ENCODE data around the gene KLF16.
A peak's percentile ranks its signal among the peaks of the same experiment; 100 is the strongest.

KLF16 gene

DNA sequence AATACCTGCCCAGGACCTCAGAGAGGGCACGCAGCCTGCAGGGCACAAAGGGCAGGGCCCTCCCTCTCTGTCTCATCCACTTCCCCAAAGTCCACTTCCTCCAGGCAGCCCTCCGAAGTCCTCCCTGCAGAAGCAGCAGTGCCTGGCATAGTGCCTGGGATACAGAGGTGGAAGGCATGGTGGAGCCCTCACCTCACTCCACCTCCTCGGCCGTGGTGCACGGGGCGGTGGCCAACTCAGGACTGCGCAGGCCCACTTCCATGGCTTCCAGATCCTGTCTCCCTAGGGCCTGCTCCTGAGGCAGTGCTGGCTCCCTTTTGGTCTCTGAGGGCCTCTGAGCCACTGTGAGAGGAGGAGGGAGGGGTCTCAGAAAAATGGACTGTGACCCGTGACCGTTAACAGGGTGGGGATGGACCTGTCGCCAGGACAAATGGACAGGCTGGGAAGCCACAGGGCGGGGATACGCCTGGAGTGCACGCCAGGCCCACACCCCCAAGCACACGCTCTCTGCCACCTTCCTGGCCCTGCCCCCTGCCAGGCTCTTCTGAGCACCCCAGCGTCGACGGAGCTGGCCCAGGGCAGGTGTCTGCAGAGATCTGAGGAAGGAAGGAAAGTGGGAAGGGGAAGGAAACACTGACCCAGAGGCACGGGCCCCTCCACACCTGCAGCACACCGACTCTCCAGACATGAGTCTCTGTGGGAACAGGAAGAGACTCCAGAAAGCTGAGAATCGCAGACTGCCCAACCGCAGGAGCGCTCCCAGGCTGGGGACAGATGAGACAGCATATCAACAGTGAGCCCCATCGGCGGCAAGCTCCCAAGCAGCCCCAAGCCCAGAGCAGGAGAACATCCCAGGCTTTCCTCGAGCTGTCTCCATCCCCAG, 23.5 kb downstream of the KLF16 start:
- DNase-seq, result no peak

- peak; percentile 69 for DNase-seq
Measured at GRCh38 chr19:1837625-1838105, 25.7 kb downstream of the KLF16 start.

- DNase-seq, result no peak
Measured at GRCh38 chr19:1837222-1837565, 26.2 kb downstream of the KLF16 start.

- DNase-seq, result no peak
Measured at GRCh38 chr19:1836458-1837221, 26.7 kb downstream of the KLF16 start.

GRCh38 chr19:1833540-1833939, 29.8 kb downstream of the KLF16 start:
- DNase-seq, result no peak

DNA sequence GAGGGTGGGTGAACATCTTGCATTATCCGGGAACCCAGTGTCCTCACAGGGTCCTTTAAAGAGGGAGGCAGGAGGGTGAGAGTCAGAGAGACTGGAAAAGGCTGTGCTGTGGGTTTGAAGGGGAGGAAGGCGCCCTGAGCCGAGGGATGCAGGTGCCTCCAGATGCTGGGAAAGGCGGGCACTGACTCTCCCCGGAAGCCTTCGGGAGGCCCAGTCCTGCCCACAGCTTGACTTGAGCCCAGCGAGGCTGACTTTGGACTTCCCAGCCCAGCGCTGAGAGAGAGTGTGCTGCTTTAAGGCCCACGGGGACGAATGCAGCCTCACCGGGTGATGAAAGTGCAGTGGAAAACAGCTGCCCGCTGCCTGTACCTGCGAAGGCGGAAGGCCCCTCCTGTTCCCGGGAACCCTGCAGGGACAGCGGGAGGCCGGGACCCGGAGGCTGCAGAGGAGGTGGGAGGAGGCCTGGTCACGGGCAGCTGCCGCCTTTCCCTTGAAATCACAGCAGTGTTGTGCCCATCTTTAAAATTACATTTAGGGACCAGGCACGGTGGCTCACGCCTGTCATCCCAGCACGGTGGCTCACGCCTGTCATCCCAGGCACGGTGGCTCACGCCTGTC, 31.2 kb downstream of the KLF16 start:
- no peak for DNase-seq

DNA sequence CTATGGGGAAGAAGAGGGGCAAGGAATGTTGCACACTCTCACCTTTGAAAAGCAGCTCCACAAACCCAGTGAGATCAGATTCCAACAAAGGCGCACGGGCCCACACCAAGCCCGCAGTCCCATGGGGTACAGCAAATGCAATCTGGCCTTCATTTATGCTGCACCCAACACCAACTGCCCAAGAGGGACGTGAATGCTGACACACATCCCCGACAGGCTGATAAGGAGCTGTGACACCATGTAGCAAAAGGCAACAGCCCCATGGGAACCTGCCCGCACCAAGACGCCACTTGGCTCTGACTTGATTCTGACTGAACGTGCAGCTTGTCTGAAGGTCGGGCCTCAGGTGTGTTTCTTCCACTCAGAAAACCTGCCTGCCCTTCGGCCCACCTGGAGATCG, 32.4 kb downstream of the KLF16 start:
- no peak for DNase-seq

DNA sequence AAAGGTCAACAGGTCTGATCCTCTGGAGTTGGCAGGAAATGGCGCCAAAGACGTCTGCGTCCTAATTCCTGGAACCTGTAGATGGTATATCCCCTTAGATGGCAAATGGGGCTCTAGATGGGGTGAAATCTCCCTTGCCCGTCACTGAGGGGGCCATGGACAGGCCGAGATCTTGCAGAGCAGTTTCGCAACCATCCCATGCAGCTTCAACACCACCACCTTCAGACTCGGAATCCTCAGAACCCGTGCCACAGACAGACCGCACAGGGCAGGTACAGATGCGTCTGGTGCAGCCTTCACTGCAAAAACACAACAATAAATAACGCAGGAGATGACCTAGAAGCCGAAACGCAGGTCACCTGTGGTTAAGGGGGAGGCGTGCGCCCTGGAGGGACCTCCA, 32.8 kb downstream of the KLF16 start:
- no peak for DNase-seq

GRCh38 chr19:1829958-1830357, 33.4 kb downstream of the KLF16 start:
- no peak for DNase-seq

DNA sequence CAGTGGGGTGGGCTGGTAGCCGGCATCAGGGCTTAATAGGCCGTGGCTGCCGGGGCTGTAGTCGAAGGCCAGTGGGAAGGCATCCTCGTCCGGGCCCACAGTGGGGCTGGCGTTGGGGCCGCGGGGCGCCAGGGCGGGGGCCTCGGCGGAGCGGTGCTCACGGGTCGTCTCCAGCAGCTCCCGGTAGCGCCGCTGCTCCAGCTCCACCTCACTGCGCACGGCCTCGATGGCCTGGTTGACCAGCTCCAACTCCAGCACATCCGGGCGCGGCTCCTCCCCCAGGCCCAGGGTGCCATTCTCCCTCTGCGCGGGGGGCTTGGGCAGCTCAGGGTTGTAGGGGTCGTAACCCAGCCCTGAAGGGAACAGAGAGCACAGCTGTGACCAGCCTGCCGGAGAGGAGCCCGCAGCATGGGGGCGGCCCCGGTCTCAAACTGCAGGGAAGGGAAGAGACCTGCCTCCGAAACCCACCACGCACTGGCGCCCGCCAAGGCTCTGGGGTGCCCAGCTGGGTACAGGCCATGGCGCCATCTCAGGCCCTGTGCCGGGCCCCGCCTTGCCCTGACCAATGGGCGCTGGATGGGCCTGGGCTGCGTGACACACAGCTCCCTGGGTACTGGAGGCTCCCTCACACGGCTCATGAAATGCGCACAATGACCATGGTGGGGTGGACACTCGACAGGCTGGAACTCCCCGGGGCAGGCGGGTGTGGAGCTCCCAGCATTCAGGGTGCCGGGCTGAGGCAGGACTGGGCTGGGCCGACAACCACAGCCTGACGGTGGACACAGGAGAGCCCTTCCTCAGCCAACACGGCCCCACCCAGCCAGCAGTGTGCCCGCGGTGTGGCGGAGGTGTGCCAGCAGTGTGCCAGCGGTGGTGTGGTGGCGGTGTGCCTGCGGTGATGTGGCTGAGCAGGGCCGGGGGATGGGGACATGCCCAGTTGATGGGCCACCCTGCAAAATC, 34.8 kb downstream of the KLF16 start:
- DNase-seq, result no peak

DNA sequence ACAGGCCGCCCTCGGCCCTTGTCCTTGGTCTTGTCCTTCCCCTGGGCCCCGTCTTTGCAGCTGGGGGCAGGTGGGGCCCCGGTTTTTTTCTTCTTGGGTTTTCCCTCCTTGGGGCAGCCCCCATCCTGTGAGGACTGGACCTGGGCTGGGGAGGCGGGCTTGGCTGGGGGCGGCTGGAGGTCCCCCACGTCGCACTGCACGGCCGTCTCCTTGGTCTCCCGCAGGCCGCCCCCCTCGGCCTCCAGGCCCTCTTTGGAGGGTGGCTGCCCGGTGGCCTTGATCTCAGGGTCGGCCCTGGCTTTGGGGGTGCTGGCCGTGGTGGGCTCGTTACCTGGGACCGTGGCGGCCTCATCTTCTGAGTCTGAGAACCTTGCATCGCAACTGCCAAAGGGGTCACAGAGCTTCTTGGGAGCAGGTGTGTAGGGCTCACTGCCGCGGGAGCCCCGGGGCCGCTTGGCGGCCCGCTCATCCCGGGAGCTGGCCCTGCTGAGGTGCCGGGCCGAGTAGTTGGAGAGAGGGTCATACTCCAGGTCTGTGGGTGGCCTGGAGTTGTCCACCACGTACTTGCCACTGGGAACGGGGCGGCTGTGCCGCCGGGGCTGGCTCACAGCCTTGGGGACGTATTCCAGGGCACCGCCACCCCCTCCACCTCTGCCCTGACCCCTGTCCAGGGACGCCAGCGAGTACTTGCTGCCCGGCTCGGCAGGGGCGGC, 35.7 kb downstream of the KLF16 start:
- no peak for DNase-seq

GRCh38 chr19:1826557-1827521, 36.5 kb downstream of the KLF16 start:
- DNase-seq, result no peak

DNA sequence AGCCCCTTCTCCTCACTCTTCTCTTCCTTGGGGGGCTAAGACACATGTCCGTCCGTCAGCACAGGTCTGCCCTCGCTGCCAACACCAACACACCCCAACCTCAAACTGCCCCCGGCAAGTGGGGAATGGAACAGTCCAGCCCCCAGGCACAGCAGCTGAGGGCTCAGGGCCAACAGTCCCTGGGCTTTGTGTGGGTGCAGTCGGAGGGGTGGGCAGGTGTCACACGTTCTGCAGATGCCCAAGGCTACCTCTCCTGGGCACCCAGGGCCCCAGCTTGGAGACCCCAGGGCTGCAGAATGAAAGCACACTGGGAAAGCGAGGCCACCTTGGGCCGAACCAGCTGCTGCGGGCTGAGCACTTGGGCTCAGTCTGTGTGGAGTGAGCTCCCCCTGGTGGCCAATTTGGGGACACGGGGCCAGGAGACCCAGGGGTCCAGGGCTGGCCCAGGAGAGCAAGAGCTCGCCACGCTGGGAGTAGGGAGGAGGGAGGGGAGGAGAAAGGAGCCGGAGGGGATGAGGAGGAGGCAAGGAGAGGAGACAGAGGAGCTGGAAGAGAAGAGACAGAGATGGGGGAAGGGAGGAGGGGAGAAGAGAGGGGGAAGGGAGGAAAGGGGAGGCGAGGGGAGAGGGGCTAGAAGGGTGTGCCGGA, 37.3 kb downstream of the KLF16 start:
- DNase-seq, result peak; percentile 84

DNA sequence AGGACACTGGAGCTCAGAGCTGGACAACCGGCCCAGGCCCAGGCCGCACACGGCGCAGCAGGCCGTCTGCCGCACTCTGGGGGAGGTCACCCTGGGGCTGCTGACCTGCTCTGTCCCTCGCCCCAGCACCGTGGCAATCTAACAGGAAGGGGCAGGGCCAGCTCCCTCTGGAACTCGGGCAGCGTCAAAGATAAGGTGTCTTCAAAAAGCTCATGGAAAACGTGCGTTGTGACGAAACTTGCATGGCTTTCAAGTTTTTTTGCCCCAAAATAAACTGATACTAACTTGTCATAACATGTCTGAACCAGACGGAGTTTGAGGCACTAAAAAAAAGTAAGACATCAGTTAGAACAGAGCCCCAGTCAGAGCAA, 39.1 kb downstream of the KLF16 start:
- no peak for DNase-seq

GRCh38 chr19:1823539-1824251, 39.7 kb downstream of the KLF16 start:
- no peak for DNase-seq

DNA sequence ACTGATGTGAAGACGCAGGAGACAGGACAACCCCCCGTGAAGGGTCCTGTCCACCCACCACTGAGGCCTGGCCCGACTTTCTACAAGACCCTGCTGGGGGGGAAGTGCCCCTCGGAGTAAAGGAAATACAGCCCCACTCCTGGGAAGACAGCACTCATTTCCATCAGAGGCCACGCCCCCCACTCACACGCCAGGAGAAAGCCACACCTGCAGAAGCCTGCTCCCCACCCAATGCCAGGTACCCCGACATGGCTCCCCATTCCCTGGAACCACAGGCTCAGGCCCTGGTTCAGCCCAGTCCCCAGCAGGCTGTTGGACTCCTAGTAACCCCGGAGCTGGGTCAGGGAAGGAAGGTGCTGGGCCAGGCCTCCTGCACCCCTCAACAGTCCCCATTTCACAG, 40.4 kb downstream of the KLF16 start:
- no peak for DNase-seq

DNA sequence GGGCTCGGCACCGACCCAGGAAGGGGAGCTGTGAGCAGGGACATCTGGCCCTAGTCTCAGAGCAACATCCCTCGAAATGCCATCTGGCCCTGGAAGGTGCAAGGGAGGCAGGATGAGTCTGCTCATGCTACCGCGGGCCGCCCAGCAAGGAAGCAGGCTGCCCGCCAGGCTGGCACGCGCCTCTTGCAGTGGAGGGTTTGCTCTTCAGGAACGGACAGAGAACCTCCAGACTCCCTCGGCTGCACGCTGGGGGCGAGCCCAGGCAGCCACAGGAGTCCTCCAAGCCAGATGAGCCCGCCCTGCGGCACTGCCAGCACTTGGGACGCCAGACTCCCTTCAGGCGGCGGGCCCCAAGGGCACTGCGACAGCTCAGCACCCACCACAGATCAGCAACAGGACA, 41.2 kb downstream of the KLF16 start:
- DNase-seq, result no peak

GRCh38 chr19:1819341-1820255, 43.8 kb downstream of the KLF16 start:
- no peak for DNase-seq

Data from activated CD4-positive, alpha-beta T cell treated with anti-CD3 and anti-CD28 coated beads, Interleukin-2, Interleukin-6, amounts not matched to agents 100 ng/mL and 50 ng/mL, durations not matched to agents 16 hours and 8 hours (primary cell).